ENCODE results near the gene PPP1R13B.
"Not testable (repeated sequence)": the region's sequence is repeated elsewhere in the genome, so short reads cannot be mapped to it uniquely, and the experiment has no call there.

The PPP1R13B gene, protein sequence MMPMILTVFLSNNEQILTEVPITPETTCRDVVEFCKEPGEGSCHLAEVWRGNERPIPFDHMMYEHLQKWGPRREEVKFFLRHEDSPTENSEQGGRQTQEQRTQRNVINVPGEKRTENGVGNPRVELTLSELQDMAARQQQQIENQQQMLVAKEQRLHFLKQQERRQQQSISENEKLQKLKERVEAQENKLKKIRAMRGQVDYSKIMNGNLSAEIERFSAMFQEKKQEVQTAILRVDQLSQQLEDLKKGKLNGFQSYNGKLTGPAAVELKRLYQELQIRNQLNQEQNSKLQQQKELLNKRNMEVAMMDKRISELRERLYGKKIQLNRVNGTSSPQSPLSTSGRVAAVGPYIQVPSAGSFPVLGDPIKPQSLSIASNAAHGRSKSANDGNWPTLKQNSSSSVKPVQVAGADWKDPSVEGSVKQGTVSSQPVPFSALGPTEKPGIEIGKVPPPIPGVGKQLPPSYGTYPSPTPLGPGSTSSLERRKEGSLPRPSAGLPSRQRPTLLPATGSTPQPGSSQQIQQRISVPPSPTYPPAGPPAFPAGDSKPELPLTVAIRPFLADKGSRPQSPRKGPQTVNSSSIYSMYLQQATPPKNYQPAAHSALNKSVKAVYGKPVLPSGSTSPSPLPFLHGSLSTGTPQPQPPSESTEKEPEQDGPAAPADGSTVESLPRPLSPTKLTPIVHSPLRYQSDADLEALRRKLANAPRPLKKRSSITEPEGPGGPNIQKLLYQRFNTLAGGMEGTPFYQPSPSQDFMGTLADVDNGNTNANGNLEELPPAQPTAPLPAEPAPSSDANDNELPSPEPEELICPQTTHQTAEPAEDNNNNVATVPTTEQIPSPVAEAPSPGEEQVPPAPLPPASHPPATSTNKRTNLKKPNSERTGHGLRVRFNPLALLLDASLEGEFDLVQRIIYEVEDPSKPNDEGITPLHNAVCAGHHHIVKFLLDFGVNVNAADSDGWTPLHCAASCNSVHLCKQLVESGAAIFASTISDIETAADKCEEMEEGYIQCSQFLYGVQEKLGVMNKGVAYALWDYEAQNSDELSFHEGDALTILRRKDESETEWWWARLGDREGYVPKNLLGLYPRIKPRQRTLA

GRCh38 chr14:103847451-103848174 lies at the start of gene PPP1R13B:
PPP1R13B (minus strand) TSS chr14:103847575; CDS start chr14:103847307, 268 bp downstream.
- peak; percentile 93 for DNase-seq

- no peak for DNase-seq
Observed at GRCh38 chr14:103896578-103896977, 49.2 kb upstream of the PPP1R13B start.

DNA sequence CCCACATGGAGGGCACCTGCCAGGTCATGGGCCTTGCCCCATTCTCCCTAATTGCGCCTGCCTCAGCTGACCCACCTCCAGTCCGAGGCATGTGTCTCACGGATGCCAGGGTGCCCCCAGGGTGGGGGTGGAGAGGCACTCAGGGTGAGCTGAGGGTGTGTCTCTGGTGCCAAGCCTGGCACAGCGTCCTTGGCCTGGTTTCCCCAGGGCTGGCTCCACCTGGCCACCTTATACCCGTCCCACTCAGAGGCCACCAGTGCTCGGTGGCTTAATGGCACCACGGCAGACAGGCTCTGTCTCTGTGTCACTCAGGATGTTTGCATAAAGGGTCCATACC lies 47.3 kb upstream of the PPP1R13B start:
- DNase-seq = no peak

- no peak for DNase-seq
Observed at GRCh38 chr14:103894034-103894722, 46.8 kb upstream of the PPP1R13B start.

DNA sequence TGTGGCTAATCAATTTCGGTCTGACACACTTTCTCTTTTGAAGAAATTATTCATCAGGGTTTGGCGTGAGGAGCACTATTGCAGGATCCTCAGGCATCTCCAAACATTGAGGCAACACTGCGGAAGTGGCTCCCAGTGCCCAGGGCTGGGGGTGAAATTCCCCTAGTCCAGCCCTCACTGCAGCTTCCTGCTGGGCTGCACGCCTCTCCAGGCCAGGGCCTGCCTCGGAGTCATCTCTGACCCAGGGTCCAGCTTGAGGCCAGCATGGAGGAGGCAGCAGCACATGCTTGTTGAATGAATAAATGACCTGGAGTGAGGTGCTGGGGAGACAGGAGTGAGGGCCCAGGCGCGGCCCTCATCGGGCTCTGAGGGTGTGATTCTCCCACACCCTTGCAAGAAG lies 44.9 kb upstream of the PPP1R13B start:
- DNase-seq = no peak

GRCh38 chr14:103891667-103892215 lies 44.4 kb upstream of the PPP1R13B start:
- DNase-seq = no peak

DNA sequence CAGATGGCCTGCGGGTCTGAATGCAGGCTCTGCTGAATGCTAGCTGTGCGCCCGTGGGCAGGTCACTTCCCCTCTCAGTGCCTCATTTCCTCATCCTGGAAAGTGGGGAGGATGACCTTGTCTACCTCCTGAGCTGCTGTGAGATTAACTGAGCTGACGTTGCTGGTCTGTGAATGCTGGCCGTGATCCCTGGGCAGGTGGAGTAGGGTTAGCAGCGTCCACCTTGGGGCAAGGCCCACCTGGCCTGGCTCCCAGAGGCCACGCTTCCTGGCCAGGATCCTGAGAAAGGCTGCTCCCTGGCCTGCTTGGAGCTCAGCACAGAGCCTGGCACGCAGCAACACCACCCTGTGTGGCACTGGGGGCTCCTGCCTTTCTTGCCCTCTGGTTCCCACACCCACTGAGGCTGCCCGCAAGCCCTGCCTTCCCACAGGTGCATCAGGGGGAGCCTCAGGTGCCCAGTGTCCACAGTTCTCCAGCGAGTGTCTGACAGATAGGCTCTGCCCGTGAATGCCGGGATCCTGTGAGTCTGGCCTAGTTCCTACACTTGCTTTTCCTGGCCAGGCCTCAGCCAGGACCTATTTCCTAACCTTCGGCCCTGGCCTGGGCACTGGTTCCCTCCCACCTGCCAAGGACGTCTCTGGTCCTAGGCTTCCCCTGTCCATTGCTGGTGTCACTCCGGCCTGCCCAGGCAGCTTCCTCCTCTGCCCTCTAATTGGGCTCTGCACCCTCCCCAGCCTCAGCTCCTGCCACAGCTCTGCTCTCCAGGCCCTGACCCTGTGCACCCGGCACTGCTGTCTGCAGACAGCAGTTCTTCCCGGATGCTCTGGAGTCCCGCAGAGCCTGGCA lies 43.7 kb upstream of the PPP1R13B start:
- DNase-seq = no peak

DNA sequence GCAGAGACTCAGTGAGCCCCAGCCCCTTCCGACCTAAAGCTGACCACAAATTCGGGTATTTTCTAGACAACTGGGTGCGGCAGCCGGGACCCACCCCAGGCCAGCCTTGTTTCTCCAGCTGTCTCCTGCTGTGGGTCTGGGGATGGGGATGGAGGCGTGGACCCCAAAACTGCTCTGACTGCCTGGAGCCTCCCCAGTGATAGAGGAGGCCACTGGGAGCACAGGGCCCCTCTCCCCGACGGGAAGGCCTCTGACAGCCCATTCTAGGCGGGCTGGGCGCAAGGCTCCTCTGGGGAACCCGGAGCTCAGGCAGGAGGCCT lies 42.6 kb upstream of the PPP1R13B start:
- DNase-seq = no peak

DNA sequence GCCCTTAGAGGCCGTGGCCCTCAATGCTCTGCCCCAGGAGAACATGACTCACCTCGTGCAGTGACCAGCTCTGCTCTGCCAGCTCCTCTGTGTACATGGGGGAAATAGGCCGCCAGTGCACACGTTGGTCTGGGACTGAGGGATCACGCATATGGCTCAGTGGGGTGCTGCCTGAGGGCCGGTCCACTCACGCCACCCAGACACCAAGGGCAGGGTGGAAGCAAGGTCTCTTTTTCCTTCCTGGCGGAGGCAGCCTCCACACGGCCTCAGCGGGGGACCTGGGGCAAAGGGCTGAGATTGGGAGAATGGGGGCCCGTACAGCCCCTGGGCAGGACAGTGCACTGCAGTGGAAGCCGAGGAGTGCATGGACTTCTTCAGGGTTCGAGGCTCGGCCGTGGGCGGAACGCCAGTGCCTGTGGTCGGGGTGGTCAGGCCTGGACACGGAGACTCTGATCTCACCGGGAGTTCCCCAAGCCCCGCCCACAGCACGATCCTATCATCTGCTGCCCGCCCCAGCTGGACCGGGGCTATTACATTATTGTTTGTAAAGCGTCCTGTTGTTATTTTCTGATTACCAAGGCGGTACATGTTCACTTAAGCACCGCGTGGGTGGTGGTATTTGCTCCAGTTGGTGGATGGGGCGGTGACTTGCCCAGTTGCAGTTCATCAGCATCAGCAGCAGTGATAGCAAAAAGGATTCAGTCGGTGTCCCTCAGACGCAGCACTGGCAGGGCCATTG lies 42.1 kb upstream of the PPP1R13B start:
- DNase-seq = no peak

GRCh38 chr14:103889002-103889312 lies 41.6 kb upstream of the PPP1R13B start:
- DNase-seq = not testable (repeated sequence)

DNA sequence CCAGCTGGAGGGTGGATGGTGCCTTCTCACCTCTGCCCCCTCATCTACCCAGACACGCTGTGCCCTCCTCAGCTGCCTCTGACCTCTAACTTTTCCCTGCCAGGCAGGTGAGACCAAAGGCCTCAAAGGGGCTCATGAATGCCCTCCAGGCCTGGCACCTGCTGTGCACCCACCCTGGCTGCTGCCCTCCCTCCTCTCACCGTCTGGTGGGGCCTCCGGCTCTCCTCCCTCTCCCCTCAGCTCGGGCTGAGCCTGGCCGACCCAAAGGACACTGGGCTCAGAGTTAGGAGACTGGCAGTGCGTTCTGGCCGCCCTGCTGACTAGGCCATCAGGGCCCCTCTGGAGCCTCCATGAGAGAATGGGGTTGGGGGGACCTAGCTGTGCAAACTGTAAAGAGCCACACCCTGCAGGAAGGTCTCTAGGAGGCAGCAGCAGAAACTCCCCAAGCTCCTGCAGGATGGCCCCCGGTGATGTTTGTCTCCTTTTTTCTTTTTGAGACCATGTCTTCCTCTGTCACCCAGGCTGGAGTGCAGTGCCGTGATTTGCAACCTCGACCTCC lies 40.3 kb upstream of the PPP1R13B start:
- DNase-seq = no peak

DNA sequence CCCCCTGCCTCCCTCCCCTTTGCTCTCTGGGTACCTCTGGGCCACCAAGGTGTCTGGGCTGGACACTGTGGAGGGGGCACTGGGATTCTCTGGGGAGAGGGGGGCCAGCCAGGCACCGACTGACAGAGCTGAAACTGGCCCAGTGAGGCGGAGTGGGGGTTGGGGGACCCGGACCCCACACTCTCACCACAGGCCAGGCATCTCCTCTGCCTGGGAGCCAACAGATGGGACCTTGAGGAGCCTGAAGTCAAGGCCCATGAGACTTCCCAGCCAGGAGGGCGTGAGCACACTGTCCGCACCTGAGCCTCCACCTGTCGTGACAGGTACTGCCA lies 39.8 kb upstream of the PPP1R13B start:
- DNase-seq = no peak

GRCh38 chr14:103886304-103887169 lies 39.2 kb upstream of the PPP1R13B start:
- no peak for DNase-seq

- DNase-seq = no peak
Observed at GRCh38 chr14:103885509-103885932, 38.1 kb upstream of the PPP1R13B start.

DNA sequence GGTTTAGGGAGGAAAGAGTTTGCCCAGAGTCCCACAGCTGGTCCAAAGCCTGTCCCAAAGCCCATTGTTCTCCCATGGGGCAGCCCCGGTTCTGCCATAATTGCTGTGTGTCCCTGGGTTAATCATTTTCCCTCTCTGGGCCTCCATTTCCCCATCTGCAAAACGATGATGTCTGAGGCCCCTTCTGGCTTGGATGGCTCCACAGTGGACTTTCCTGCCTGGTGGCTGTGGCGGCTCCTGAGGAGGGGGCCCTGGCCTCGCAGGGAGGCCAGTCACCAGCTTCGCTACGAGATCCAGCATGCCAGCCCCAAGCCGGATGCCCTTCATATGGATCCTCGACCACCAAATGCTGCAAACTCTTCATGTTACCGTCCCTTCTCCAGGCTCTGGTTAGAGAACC lies 37.5 kb upstream of the PPP1R13B start:
- no peak for DNase-seq

GRCh38 chr14:103883263-103883523 lies 35.8 kb upstream of the PPP1R13B start:
- DNase-seq = no peak

- no peak for DNase-seq
Observed at GRCh38 chr14:103882503-103883262, 35.3 kb upstream of the PPP1R13B start.

GRCh38 chr14:103881268-103882201 lies 34.2 kb upstream of the PPP1R13B start:
- DNase-seq = no peak

All from CD4-positive, alpha-beta T cell treated with Interleukin-1 beta for 1 hour (primary cell).